SK-N-SH treated with all-trans-retinoic acid at 6 μM for 48 hours (cell line): ENCODE data around the gene FYN.

Experiments
- ARNTL ChIP-seq: fragments of 450-650 bp; formaldehyde crosslinking; IDR thresholded peaks from 2 replicates; pipeline ENCODE4 v1.5.0; 2020; ENCODE audit warnings: low read depth, mild to moderate bottlenecking, moderate library complexity, borderline replicate concordance
- CREB5 ChIP-seq: fragments of 250-450 bp; sonication (Bioruptor Pico); IDR thresholded peaks from 2 replicates; pipeline ENCODE4 v1.5.1; 2020; ENCODE audit warnings: low read depth, mild to moderate bottlenecking, moderate library complexity
- CSRNP3 ChIP-seq: fragments of 250-450 bp; sonication (Bioruptor Pico); IDR thresholded peaks from 2 replicates; pipeline ENCODE4 v1.5.1; 2021; ENCODE audit warnings: mild to moderate bottlenecking, moderate library complexity
- ESRRG ChIP-seq: fragments of 250-450 bp; sonication (Bioruptor Pico); IDR thresholded peaks from 2 replicates; pipeline ENCODE4 v1.6.1; 2021; ENCODE audit warnings: mild to moderate bottlenecking
- ISL1 ChIP-seq: fragments of 250-450 bp; sonication (Bioruptor Pico); IDR thresholded peaks from 2 replicates; pipeline ENCODE4 v2.1.2; 2022; ENCODE audit warnings: mild to moderate bottlenecking, moderate library complexity
- OSR1 ChIP-seq: fragments of 250-450 bp; sonication (Bioruptor Pico); IDR thresholded peaks from 2 replicates; pipeline ENCODE4 v1.8.0; 2022; ENCODE audit warnings: moderate library complexity, mild to moderate bottlenecking, inconsistent platforms
- PATZ1 ChIP-seq: fragments of 250-450 bp; sonication (Bioruptor Pico); IDR thresholded peaks from 2 replicates; pipeline ENCODE4 v1.8.0; 2020; ENCODE audit warnings: mild to moderate bottlenecking, moderate library complexity, borderline replicate concordance
- PPARA ChIP-seq: fragments of 250-450 bp; sonication (Bioruptor Pico); IDR thresholded peaks from 2 replicates; pipeline ENCODE4 v1.5.0; 2020; ENCODE audit warnings: mild to moderate bottlenecking, borderline replicate concordance
- RARB ChIP-seq: fragments of 250-450 bp; sonication (Bioruptor Pico); IDR thresholded peaks from 2 replicates; pipeline ENCODE4 v1.8.0; 2021; ENCODE audit warnings: mild to moderate bottlenecking, moderate library complexity
- SNAI2 ChIP-seq: fragments of 250-450 bp; sonication (Bioruptor Pico); IDR thresholded peaks from 2 replicates; pipeline ENCODE4 v1.5.0; 2020; ENCODE audit warnings: mild to moderate bottlenecking, moderate library complexity
- ZFP30 ChIP-seq: fragments of 450-650 bp; formaldehyde crosslinking; IDR thresholded peaks from 2 replicates; pipeline ENCODE4 v1.5.0; 2022; ENCODE audit warnings: mild to moderate bottlenecking, moderate library complexity

GRCh38 chr6:111741177-111741952 is 131.9 kb downstream of the FYN start:
- TF ChIP-seq PATZ1 (no peak), ZFP30 (CRISPR knock-in tag) (no peak), OSR1 (CRISPR knock-in tag) (no peak), PPARA (CRISPR knock-in tag) (no peak), CSRNP3 (CRISPR knock-in tag) (no peak), RARB (CRISPR knock-in tag) (no peak), ARNTL (CRISPR knock-in tag) (no peak), ESRRG (no peak), ISL1 (CRISPR knock-in tag) (no peak), CREB5 (CRISPR knock-in tag) (no peak), SNAI2 (CRISPR knock-in tag) (no peak)
